ENCODE measurements around the gene CARD10. TPM values are rescaled to one million over a fixed set of nuclear protein-coding genes. Genes with fewer than 3 reads are reported as not detected.

CARD10 gene
- total and polyA plus RNA-seq, 2 of the 8 experiments (the other 6 are each of a cell fraction or from before 2014, with no cell fraction given) = 13.5 to 14.4 TPM

GRCh38 chr22:37445501-37445900 lies 73.7 kb downstream of the CARD10 start (continued):
- TF ChIP-seq, protein P1, sequence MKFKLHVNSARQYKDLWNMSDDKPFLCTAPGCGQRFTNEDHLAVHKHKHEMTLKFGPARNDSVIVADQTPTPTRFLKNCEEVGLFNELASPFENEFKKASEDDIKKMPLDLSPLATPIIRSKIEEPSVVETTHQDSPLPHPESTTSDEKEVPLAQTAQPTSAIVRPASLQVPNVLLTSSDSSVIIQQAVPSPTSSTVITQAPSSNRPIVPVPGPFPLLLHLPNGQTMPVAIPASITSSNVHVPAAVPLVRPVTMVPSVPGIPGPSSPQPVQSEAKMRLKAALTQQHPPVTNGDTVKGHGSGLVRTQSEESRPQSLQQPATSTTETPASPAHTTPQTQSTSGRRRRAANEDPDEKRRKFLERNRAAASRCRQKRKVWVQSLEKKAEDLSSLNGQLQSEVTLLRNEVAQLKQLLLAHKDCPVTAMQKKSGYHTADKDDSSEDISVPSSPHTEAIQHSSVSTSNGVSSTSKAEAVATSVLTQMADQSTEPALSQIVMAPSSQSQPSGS (IDR thresholded peaks at IDR 0.05; ENCODE audit: low read length) = no peak
- TF ChIP-seq USF2 (IDR thresholded peaks at IDR 0.05; ENCODE audit: low read length) = no peak
- TF ChIP-seq, protein P2, sequence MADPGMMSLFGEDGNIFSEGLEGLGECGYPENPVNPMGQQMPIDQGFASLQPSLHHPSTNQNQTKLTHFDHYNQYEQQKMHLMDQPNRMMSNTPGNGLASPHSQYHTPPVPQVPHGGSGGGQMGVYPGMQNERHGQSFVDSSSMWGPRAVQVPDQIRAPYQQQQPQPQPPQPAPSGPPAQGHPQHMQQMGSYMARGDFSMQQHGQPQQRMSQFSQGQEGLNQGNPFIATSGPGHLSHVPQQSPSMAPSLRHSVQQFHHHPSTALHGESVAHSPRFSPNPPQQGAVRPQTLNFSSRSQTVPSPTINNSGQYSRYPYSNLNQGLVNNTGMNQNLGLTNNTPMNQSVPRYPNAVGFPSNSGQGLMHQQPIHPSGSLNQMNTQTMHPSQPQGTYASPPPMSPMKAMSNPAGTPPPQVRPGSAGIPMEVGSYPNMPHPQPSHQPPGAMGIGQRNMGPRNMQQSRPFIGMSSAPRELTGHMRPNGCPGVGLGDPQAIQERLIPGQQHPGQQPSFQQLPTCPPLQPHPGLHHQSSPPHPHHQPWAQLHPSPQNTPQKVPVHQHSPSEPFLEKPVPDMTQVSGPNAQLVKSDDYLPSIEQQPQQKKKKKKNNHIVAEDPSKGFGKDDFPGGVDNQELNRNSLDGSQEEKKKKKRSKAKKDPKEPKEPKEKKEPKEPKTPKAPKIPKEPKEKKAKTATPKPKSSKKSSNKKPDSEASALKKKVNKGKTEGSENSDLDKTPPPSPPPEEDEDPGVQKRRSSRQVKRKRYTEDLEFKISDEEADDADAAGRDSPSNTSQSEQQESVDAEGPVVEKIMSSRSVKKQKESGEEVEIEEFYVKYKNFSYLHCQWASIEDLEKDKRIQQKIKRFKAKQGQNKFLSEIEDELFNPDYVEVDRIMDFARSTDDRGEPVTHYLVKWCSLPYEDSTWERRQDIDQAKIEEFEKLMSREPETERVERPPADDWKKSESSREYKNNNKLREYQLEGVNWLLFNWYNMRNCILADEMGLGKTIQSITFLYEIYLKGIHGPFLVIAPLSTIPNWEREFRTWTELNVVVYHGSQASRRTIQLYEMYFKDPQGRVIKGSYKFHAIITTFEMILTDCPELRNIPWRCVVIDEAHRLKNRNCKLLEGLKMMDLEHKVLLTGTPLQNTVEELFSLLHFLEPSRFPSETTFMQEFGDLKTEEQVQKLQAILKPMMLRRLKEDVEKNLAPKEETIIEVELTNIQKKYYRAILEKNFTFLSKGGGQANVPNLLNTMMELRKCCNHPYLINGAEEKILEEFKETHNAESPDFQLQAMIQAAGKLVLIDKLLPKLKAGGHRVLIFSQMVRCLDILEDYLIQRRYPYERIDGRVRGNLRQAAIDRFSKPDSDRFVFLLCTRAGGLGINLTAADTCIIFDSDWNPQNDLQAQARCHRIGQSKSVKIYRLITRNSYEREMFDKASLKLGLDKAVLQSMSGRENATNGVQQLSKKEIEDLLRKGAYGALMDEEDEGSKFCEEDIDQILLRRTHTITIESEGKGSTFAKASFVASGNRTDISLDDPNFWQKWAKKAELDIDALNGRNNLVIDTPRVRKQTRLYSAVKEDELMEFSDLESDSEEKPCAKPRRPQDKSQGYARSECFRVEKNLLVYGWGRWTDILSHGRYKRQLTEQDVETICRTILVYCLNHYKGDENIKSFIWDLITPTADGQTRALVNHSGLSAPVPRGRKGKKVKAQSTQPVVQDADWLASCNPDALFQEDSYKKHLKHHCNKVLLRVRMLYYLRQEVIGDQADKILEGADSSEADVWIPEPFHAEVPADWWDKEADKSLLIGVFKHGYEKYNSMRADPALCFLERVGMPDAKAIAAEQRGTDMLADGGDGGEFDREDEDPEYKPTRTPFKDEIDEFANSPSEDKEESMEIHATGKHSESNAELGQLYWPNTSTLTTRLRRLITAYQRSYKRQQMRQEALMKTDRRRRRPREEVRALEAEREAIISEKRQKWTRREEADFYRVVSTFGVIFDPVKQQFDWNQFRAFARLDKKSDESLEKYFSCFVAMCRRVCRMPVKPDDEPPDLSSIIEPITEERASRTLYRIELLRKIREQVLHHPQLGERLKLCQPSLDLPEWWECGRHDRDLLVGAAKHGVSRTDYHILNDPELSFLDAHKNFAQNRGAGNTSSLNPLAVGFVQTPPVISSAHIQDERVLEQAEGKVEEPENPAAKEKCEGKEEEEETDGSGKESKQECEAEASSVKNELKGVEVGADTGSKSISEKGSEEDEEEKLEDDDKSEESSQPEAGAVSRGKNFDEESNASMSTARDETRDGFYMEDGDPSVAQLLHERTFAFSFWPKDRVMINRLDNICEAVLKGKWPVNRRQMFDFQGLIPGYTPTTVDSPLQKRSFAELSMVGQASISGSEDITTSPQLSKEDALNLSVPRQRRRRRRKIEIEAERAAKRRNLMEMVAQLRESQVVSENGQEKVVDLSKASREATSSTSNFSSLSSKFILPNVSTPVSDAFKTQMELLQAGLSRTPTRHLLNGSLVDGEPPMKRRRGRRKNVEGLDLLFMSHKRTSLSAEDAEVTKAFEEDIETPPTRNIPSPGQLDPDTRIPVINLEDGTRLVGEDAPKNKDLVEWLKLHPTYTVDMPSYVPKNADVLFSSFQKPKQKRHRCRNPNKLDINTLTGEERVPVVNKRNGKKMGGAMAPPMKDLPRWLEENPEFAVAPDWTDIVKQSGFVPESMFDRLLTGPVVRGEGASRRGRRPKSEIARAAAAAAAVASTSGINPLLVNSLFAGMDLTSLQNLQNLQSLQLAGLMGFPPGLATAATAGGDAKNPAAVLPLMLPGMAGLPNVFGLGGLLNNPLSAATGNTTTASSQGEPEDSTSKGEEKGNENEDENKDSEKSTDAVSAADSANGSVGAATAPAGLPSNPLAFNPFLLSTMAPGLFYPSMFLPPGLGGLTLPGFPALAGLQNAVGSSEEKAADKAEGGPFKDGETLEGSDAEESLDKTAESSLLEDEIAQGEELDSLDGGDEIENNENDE (IDR thresholded peaks at IDR 0.05; ENCODE audit: insufficient replicate concordance, low read length) = no peak
- TF ChIP-seq MAFK (IDR thresholded peaks at IDR 0.05; ENCODE audit: low read depth, low read length) = no peak
- no peak for TF ChIP-seq KDM1A (IDR thresholded peaks at IDR 0.05; ENCODE audit: borderline replicate concordance, low read length)
